A549 (cell line): Measurements from ENCODE around the gene BMP7. TPM values are rescaled to one million over a fixed set of nuclear protein-coding genes. Genes with fewer than 3 reads are reported as not detected.

Experiments used
- ATAC-seq, 2 experiments: fragments of 200-7000 bp in 1 of 2; fragments of >200 bp in 1 of 2; cut with Nextera tagmentation in 1 of 2; cut with Tn5 transposase in 1 of 2; 3 replicates each; pipeline versions ENCODE4 v1.8.0 to v1.9.1; 2018 to 2020; ENCODE audit warnings: mild to moderate bottlenecking in 1 of 2, moderate library complexity in 1 of 2
- CTCF ChIA-PET: fragments of 300-600 bp; sonication (Branson Sonifier 250); formaldehyde crosslinking; extraction: SDS; loops from one replicate; lab custom pipeline; 2021; ENCODE audit warnings: antibody characterized with exemption, inconsistent platforms; lab: Yijun Ruan, JAX
- POLR2A ChIA-PET: fragments of 350-600 bp; formaldehyde crosslinking; extraction: SDS; loops from one replicate; lab custom pipeline; 2021; ENCODE audit warnings: antibody characterized with exemption, inconsistent platforms; lab: Yijun Ruan, JAX
- DNase-seq, 2 experiments: peaks; one replicate each; pipeline versions ENCODE4 v3.0.0 to v3.0.0-alpha.2; 2011 to 2016; ENCODE audit warnings: low read depth in 1 of 2, low spot score in 1 of 2
- FAIRE-seq: peaks from 2 replicates; lab custom pipeline; 2011; peaks lifted over from hg19 to GRCh38; lab: Jason Lieb, UNC
- H3K27ac ChIP-seq, 2 experiments: fragments of >200 bp; sonication (Bioruptor Twin); formaldehyde crosslinking; 3 replicates each; pipeline ENCODE4 v1.5.1; 2016 to 2017
- H3K4me1 ChIP-seq: fragments of >200 bp; sonication (Bioruptor Twin); formaldehyde crosslinking; 3 replicates; pipeline ENCODE4 v1.6.1; 2016
- H3K4me2 ChIP-seq: fragments of >200 bp; sonication (Bioruptor Twin); formaldehyde crosslinking; 3 replicates; pipeline ENCODE4 v1.6.1; 2016
- H3K4me3 ChIP-seq: fragments of >200 bp; sonication (Bioruptor Twin); formaldehyde crosslinking; 3 replicates; pipeline ENCODE4 v1.5.1; 2016
- H3K9me3 ChIP-seq: fragments of >200 bp; sonication (Bioruptor Twin); formaldehyde crosslinking; 3 replicates; pipeline ENCODE4 v1.6.1; 2016
- CBX2 ChIP-seq: fragments of 200-600 bp; sonication (generic); IDR thresholded peaks from 2 replicates; pipeline ENCODE4 v1.6.1; 2016; ENCODE audit warnings: low read depth, mild to moderate bottlenecking, borderline replicate concordance
- CEBPB ChIP-seq, 2 experiments: fragments of >200 bp in 1 of 2; sonication (Bioruptor Twin) in 1 of 2; formaldehyde crosslinking in 1 of 2; IDR thresholded peaks; 2 replicates each; pipeline ENCODE4 v1.6.1; 2012 to 2016
- EP300 ChIP-seq, 2 experiments: fragments of >200 bp; sonication (Bioruptor Twin); formaldehyde crosslinking; IDR thresholded peaks; 2 replicates in 1 of 2; 3 replicates in 1 of 2; pipeline ENCODE4 v1.6.1; 2016 to 2017
- ESRRA ChIP-seq: fragments of 150-350 bp; IDR thresholded peaks from 2 replicates; pipeline ENCODE4 v1.6.1; 2014; ENCODE audit warnings: mild to moderate bottlenecking, low read length, borderline replicate concordance
- HDAC2 ChIP-seq: fragments of 200-600 bp; sonication (generic); IDR thresholded peaks from 2 replicates; pipeline ENCODE4 v1.6.1; 2016
- JUNB ChIP-seq: fragments of >200 bp; sonication (Bioruptor Twin); formaldehyde crosslinking; IDR thresholded peaks from 2 replicates; pipeline ENCODE4 v1.6.1; 2016
- KDM5A ChIP-seq: fragments of 200-600 bp; sonication (generic); IDR thresholded peaks from 2 replicates; pipeline ENCODE4 v1.6.1; 2016; ENCODE audit warnings: antibody characterized with exemption, mild to moderate bottlenecking
- MAZ ChIP-seq: fragments of 150-350 bp; IDR thresholded peaks from 2 replicates; pipeline ENCODE4 v1.6.1; 2014; ENCODE audit warnings: antibody characterized with exemption, low read depth, low read length, borderline replicate concordance
- MYC ChIP-seq: IDR thresholded peaks from 2 replicates; pipeline ENCODE4 v1.6.1; 2012; ENCODE audit warnings: mild to moderate bottlenecking, inconsistent platforms, low read length, improper control_type of control experiment, borderline replicate concordance
- POLR2A ChIP-seq: IDR thresholded peaks from 2 replicates; pipeline ENCODE4 v1.6.1; 2012; ENCODE audit warnings: mild to moderate bottlenecking, low read length
- RARB ChIP-seq: fragments of 250-450 bp; sonication (Bioruptor Pico); IDR thresholded peaks from 2 replicates; pipeline ENCODE4 v1.8.0; 2021; ENCODE audit warnings: mild to moderate bottlenecking, moderate library complexity
- RFX5 ChIP-seq: fragments of 450-650 bp; IDR thresholded peaks from 2 replicates; pipeline ENCODE4 v1.7.1; 2014; ENCODE audit warnings: antibody characterized with exemption, mild to moderate bottlenecking, moderate library complexity
- SREBF2 ChIP-seq: fragments of 450-650 bp; IDR thresholded peaks from 2 replicates; pipeline ENCODE4 v1.6.1; 2014; ENCODE audit warnings: mild to moderate bottlenecking, moderate library complexity
- ZSCAN20 ChIP-seq: fragments of 250-450 bp; sonication (Bioruptor Pico); IDR thresholded peaks from 2 replicates; pipeline ENCODE4 v1.8.0; 2022; ENCODE audit warnings: mild to moderate bottlenecking, moderate library complexity
- WGBS: methylation state at CpG from one replicate; pipeline ENCODE4 v1.1.6; 2017; ENCODE audit errors: missing lambda C conversion rate; 5-methylcytosine and 5-hydroxymethylcytosine counted together
- polyA plus RNA-seq, 4 experiments: library from polyadenylated mRNA; depleted of rRNA in 3 of 4; stranded (reverse); fragments of >200 nt; fragmentation: RNase III in 1 of 4; extraction: RNeasy Plus Mini Kit Qiagen cat#74134 plus additional on column Dnase treatment in 1 of 4; gene quantifications; 2 replicates in 3 of 4; 3 replicates in 1 of 4; pipeline ENCODE4 v1.2.3, GENCODE V29; 2011 to 2017
- TF ChIP-seq, protein P1 (sequence below): IDR thresholded peaks from 2 replicates; pipeline ENCODE4 v1.6.1; 2012
- TF ChIP-seq, protein P2 (sequence below): fragments of 250-450 bp; sonication (Bioruptor Pico); IDR thresholded peaks from 2 replicates; pipeline ENCODE4 v1.5.0; 2021; ENCODE audit warnings: mild to moderate bottlenecking, moderate library complexity, borderline replicate concordance
- TF ChIP-seq, protein P3 (sequence below): fragments of >200 bp; sonication (Bioruptor Twin); formaldehyde crosslinking; IDR thresholded peaks from 3 replicates; pipeline ENCODE4 v1.5.1; 2016
- TF ChIP-seq, protein P4 (sequence below): fragments of >200 bp; sonication (Bioruptor Twin); formaldehyde crosslinking; IDR thresholded peaks from 2 replicates; pipeline ENCODE4 v1.6.1; 2016

Gene BMP7
- polyA plus RNA-seq, 2 of the 4 experiments (the other 2 are of a cell fraction), result 0.08 to 0.22 TPM

DNA sequence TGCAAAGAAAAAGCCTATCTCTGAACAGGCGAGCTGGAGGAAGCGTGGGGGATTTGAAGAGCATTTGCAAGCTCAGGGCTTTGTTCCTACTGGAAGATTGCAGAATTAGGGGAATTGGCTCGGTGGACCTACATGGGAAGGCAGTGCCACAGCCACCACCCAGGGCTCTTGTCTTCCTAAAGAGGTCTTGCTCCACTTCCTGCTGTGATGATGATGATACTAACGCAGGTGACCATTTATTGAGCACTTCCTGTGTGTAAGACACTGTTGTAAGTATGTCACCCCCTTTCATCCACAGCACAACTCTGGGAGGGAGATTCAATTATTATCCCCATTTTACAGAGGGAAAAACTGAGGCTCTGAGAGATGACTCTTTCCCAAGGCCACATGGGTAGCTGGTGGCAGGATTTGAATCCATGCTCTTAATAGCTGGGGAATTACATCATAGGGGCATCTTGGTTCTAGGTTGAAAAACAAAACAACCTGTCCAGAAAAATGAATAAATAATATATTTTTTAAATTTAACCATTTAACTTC is 41.2 kb downstream of the BMP7 start (continued):
- TF ChIP-seq, protein P1, sequence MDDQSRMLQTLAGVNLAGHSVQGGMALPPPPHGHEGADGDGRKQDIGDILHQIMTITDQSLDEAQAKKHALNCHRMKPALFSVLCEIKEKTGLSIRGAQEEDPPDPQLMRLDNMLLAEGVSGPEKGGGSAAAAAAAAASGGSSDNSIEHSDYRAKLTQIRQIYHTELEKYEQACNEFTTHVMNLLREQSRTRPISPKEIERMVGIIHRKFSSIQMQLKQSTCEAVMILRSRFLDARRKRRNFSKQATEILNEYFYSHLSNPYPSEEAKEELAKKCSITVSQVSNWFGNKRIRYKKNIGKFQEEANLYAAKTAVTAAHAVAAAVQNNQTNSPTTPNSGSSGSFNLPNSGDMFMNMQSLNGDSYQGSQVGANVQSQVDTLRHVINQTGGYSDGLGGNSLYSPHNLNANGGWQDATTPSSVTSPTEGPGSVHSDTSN, result no peak
- no peak for TF ChIP-seq POLR2A
- TF ChIP-seq MAZ, result no peak
- no peak for TF ChIP-seq RFX5
- no peak for TF ChIP-seq HDAC2
- TF ChIP-seq CEBPB (IDR thresholded peaks at IDR 0.05), result no peak
- TF ChIP-seq, protein P2, sequence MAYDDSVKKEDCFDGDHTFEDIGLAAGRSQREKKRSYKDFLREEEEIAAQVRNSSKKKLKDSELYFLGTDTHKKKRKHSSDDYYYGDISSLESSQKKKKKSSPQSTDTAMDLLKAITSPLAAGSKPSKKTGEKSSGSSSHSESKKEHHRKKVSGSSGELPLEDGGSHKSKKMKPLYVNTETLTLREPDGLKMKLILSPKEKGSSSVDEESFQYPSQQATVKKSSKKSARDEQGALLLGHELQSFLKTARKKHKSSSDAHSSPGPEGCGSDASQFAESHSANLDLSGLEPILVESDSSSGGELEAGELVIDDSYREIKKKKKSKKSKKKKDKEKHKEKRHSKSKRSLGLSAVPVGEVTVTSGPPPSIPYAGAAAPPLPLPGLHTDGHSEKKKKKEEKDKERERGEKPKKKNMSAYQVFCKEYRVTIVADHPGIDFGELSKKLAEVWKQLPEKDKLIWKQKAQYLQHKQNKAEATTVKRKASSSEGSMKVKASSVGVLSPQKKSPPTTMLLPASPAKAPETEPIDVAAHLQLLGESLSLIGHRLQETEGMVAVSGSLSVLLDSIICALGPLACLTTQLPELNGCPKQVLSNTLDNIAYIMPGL, result no peak

DNA sequence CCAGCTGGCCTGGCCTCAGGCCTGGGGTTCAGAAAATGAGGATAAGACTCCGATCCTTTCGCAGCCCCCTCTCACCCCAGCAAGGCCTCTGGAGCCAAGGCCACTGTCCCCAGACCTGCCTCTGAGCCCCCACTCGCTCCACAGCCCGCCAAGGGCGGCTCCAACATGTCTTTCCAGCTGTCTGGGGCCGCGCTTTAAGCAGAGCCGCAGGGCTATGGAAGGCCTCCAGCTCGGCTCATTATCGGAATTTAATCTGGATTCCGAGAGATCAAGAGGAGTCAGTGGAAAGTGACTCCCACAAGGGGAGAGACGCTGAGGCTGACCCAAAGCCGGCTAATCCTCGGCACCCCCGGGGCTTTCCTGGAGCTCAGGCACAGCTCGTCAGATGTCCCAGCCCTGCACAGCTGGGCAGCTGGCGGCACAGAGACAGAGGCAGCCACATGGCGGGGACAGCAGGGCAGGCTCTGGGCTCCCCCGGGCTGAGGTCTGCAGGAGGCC is 41.8 kb downstream of the BMP7 start:
- CTCF ChIA-PET, result interaction anchor here (0.6 to 1.0 kb wide), 2 partner anchors 10 to 28 kb away, joined by 3 read pairs; no protein-coding TSS in a partner anchor
- no peaks in the 10 kb centered on the region for H3K9me3 ChIP-seq
- no peaks in the 10 kb centered on the region for H3K4me1 ChIP-seq
- no peak; a peak in 1 of 6 replicates for ATAC-seq
- H3K4me3 ChIP-seq, result no peak overlapping the region
- POLR2A ChIA-PET, result no interaction called here
- no peak for FAIRE-seq
- DNase-seq, result no peak
- H3K27ac ChIP-seq, result no peak overlapping the region
- WGBS, result 59% methylated on average over 11 of the region's 19 CpGs
- no peak overlapping the region for H3K4me2 ChIP-seq
- TF ChIP-seq JUNB, result no peak
- TF ChIP-seq ESRRA, result no peak
- TF ChIP-seq MYC, result no peak
- TF ChIP-seq SREBF2, result no peak
- TF ChIP-seq, protein P3, sequence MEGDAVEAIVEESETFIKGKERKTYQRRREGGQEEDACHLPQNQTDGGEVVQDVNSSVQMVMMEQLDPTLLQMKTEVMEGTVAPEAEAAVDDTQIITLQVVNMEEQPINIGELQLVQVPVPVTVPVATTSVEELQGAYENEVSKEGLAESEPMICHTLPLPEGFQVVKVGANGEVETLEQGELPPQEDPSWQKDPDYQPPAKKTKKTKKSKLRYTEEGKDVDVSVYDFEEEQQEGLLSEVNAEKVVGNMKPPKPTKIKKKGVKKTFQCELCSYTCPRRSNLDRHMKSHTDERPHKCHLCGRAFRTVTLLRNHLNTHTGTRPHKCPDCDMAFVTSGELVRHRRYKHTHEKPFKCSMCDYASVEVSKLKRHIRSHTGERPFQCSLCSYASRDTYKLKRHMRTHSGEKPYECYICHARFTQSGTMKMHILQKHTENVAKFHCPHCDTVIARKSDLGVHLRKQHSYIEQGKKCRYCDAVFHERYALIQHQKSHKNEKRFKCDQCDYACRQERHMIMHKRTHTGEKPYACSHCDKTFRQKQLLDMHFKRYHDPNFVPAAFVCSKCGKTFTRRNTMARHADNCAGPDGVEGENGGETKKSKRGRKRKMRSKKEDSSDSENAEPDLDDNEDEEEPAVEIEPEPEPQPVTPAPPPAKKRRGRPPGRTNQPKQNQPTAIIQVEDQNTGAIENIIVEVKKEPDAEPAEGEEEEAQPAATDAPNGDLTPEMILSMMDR, result no peak
- TF ChIP-seq, protein P4, sequence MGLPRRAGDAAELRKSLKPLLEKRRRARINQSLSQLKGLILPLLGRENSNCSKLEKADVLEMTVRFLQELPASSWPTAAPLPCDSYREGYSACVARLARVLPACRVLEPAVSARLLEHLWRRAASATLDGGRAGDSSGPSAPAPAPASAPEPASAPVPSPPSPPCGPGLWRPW, result no peak
- TF ChIP-seq CBX2, result no peak
- TF ChIP-seq MAZ, result no peak
- TF ChIP-seq, protein P1, result no peak
- no peak for TF ChIP-seq KDM5A
- no peak for TF ChIP-seq EP300 (IDR thresholded peaks at IDR 0.05)
- no peak for TF ChIP-seq ZSCAN20 (CRISPR knock-in tag)
- no peak for TF ChIP-seq RARB (CRISPR knock-in tag)
